Measurements from ENCODE around the gene PDGFB. TPM values are rescaled to one million over a fixed set of nuclear protein-coding genes. Genes with fewer than 3 reads are reported as not detected.

The PDGFB gene
- polyA plus RNA-seq, 1 donor from 2014 or later, result 0.24 TPM

DNA sequence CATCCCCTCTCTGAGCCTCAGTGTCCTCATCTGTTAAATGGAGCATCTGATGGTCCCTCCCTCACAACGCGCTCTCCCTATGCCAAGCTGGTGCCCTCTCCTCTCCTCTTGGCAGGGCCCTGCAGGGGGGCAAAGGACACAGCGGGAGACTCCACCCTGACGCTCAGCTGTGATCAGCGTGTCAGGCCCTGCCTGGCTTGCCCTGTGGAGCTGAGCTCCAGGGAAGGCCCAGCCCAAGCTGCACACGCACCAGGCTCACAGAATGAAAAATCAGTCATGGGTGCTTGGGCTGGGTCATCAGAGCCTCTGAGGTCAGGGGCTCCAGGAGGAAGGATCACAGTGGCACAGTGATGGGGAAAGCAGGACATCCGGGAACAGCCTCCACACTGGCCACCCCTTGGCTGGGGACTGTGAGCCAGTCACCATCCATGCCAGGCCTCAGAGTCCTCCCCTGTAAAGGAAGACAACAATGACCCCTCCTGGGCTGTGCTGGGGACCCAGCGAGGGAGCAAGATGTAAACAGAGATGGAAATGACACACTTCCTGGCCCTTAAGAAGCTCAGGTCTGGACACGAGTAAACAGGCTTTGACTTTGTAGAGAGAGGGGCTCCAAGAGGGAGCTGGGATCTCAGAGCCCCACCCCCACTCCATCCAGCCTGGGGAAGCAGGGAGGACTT, 38.0 kb upstream of the PDGFB start:
- peaks cover 1% of the 10 kb centered on the region for H3K36me3 Mint-ChIP-seq
- peak overlapping the region in 1 of 3 donors; percentile 71 for H3K27ac Mint-ChIP-seq

DNA sequence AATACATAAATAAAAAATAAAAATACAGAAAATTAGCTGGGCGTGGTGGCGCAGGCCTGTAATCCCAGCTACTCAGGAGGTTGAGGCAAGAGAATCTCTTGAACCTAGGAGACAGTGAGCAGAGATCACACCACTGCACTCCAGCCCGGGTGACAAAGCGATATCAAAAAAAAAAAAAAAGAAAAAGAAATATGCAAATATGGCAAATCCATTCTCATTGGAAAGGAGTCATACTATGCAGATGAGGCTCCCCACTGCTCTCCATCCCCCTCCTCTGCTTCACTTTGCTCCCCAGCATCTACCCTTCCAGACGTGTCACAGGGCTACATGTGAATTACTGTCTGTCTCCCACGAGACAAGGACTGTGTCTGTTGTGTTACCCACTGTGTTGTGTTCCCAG, 36.3 kb upstream of the PDGFB start:
- Mint-ChIP-seq H3K27me3 (peaks cover 18% of the 10 kb centered on the region), H3K4me3 (no peak overlapping the region), H3K27ac (peak overlapping the region in 1 of 3 donors; percentile 48), H3K36me3 (no peaks in the 10 kb centered on the region), H3K4me1 (peaks cover 0 to 6% (median 6%) of the 10 kb centered on the region in 3 donors), H3K9me3 (peaks cover 2 to 6% (median 2%) of the 10 kb centered on the region in 3 donors)

More for the DNA sequence above, 38.0 kb upstream of the PDGFB start:
- Mint-ChIP-seq H3K4me1 (peaks cover 11 to 12% (median 12%) of the 10 kb centered on the region in 3 donors), H3K9me3 (no peaks in the 10 kb centered on the region), H3K4me3 (no peak overlapping the region), H3K27me3 (peaks cover 13% of the 10 kb centered on the region)

DNA sequence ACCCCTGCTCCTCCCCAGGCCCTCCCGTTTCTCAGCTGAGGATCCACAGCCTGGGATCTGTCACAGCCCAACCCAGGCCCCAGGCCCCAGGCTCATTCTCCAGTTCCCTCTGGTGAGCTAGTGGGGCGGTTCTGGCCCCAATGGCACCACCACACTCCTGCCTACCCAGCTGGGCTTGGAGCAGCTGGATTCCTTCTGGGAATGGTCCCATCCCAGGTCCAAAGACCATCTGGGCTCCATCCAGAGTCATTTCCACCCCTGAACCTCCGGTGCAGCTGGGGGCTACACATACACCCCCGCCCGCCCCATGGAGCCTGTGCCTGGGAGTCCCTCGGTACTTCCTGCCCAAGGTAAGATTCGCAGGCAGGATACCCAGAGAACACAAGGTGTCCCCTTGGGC, 35.5 kb upstream of the PDGFB start:
- Mint-ChIP-seq H3K27ac (no peak overlapping the region), H3K36me3 (no peaks in the 10 kb centered on the region), H3K4me1 (peaks cover 0 to 6% (median 6%) of the 10 kb centered on the region in 3 donors), H3K9me3 (peaks cover 2 to 6% (median 2%) of the 10 kb centered on the region in 3 donors), H3K4me3 (no peak overlapping the region), H3K27me3 (peaks cover 14% of the 10 kb centered on the region)

DNA sequence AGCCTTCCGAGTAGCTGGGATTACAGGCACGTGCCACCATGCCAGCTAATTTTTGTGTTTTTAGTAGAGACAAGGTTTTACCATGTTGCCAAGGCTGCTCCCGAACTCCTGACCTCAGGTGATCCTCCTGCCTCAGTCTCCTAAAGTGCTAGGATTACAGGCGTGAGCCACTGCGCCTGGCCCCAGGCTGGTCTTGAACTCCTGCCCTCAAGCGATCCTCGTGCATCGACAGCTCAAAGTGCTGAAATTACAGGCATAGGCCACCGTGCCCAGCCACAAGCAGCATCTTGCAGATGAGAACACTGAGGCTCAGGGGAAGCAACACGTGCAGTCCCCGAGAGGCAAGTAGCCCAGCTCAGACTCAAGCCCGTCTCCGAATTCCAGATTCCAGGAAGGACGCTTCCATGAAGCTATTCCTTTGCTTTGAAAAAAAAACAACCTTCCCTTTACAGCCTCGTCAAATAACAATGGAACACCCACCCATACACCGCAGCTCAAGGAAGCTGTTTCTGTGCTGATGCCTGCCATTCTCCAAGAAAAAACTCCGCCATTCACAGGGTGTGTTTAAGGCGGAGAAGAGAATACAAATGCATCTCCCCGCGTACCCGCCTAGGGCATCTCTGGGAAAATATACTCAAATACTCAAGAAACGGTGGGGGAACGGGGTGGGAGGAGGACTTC, 34.5 kb upstream of the PDGFB start:
- Mint-ChIP-seq H3K36me3 (no peaks in the 10 kb centered on the region), H3K27me3 (peaks cover 16% of the 10 kb centered on the region), H3K4me1 (peaks cover 0 to 6% (median 6%) of the 10 kb centered on the region in 3 donors), H3K27ac (no peak overlapping the region), H3K9me3 (peaks cover 2 to 6% (median 2%) of the 10 kb centered on the region in 3 donors), H3K4me3 (peak overlapping the region in 1 of 4 donors; percentile 63)

DNA sequence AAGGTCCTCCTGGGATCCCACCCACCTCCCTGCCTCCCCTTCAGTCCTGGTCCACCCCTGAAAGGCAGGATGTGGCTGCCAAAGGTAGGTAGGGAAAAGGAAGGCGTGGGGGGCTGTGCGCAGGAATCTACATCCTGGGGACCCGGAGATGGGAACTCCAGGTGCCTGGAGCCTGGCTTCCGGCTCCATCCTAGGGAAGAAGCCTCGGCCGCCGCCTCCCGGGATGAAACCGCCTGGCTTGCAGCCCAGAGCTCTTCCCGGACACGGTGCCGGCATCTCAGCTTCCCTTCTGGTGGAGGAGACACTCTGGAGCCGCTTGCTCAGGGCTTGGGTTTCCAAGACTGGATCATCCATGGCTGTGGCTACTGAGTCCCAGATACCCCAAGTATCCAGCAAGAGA, 33.3 kb upstream of the PDGFB start:
- Mint-ChIP-seq H3K27me3 (peaks cover 16% of the 10 kb centered on the region), H3K4me3 (no peak overlapping the region), H3K9me3 (peaks cover 2 to 6% (median 2%) of the 10 kb centered on the region in 3 donors), H3K27ac (no peak overlapping the region), H3K4me1 (peaks cover 0 to 6% (median 6%) of the 10 kb centered on the region in 3 donors), H3K36me3 (no peaks in the 10 kb centered on the region)

DNA sequence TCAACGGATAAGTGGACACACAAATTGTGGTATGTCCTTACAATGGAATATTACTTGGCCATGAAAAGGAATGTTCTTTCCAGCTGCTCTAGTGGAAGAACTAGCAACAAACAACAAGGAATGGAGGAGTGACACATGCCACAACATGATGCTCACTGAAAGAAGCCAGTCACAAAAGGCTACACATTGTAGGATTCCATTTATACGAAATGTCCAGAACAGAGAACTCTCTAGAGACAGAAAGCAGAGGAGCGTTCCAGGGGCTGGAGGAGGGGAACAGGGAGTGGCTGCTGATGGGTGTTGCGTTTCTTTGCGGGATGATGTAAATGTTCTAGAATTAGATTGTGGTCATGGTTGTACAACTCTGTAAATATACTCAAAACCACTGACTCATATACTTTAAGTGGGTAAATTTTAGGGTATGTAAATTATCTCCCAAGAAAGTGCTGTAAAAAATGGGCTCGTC, 32.4 kb upstream of the PDGFB start:
- peaks cover 0 to 6% (median 6%) of the 10 kb centered on the region in 3 donors for H3K4me1 Mint-ChIP-seq
- no peak overlapping the region for H3K4me3 Mint-ChIP-seq
- H3K36me3 Mint-ChIP-seq, result no peaks in the 10 kb centered on the region
- H3K9me3 Mint-ChIP-seq, result peaks cover 2 to 6% (median 2%) of the 10 kb centered on the region in 3 donors
- no peak overlapping the region for H3K27ac Mint-ChIP-seq
- peaks cover 12% of the 10 kb centered on the region for H3K27me3 Mint-ChIP-seq

DNA sequence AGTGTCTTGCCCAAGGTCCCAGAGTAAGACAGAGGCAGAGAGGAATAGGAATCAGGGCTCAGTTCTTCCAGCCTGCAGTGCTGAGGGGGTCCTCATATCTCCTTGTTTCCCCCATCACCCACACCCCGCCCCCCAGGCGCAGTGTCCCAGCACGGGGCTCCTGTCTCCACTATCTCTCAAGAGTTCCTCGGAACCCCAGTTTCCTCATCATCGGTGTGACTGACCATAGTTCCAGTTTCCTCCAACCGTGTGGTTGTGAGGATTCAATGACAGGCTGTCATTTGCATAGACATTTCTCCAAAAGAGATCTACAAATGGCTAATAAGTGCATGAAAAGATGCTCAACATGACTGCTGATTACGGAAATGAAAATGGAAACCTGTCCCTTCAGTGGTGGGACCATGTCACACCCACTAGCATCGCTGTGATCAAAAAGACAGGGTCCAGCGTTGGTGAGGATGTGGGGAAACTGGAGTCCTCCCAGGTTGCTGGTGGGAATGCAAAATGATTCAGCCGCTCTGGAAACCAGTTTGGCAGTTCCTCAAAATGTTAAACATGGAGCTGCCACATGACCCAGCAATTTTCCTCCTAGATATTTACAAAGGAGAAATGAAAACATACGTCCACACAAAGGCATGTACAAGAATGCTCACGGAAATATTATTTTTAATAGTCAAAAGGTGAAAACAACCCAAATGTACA, 31.8 kb upstream of the PDGFB start:
- H3K4me1 Mint-ChIP-seq, result peaks cover 0 to 6% (median 6%) of the 10 kb centered on the region in 3 donors
- H3K4me3 Mint-ChIP-seq, result no peak overlapping the region
- H3K27me3 Mint-ChIP-seq, result peaks cover 12% of the 10 kb centered on the region
- no peaks in the 10 kb centered on the region for H3K36me3 Mint-ChIP-seq
- no peak overlapping the region for H3K27ac Mint-ChIP-seq
- H3K9me3 Mint-ChIP-seq, result peaks cover 2 to 6% (median 2%) of the 10 kb centered on the region in 3 donors

DNA sequence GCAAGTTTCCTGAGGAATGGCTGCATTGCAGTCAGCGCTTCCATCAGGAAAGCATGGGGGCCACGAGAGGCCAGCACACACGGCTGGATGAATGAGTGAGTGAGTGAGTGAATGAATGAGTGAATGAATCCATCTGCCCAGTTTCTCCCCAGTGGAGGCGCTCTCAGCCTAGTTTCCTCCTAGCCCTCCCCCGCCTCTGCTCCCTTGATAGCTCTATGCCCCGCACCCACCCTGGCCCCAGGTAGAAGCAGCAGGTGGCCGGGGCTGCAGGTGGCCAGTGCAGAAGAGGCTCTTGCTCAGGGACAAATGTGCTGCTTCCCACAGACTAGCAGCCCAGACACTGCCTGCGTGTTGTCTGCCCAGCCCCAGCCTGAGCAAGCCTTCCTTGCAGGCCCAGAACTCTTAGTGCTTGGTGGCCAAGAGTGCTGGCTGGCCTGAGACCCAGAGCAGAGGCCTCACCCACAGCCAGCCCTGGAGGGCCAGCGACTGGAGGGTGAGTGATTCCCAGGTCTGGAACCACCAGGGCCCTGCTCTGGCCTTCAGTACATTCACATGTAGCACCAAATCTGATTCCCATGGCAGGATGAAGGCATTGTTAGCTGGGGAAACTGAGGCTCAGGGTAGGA, 31.1 kb upstream of the PDGFB start:
- no peak overlapping the region for H3K27ac Mint-ChIP-seq
- H3K9me3 Mint-ChIP-seq, result peaks cover 2 to 6% (median 2%) of the 10 kb centered on the region in 3 donors
- H3K4me1 Mint-ChIP-seq, result peaks cover 0 to 6% (median 6%) of the 10 kb centered on the region in 3 donors
- H3K27me3 Mint-ChIP-seq, result peaks cover 12% of the 10 kb centered on the region
- H3K36me3 Mint-ChIP-seq, result no peaks in the 10 kb centered on the region
- no peak overlapping the region for H3K4me3 Mint-ChIP-seq

DNA sequence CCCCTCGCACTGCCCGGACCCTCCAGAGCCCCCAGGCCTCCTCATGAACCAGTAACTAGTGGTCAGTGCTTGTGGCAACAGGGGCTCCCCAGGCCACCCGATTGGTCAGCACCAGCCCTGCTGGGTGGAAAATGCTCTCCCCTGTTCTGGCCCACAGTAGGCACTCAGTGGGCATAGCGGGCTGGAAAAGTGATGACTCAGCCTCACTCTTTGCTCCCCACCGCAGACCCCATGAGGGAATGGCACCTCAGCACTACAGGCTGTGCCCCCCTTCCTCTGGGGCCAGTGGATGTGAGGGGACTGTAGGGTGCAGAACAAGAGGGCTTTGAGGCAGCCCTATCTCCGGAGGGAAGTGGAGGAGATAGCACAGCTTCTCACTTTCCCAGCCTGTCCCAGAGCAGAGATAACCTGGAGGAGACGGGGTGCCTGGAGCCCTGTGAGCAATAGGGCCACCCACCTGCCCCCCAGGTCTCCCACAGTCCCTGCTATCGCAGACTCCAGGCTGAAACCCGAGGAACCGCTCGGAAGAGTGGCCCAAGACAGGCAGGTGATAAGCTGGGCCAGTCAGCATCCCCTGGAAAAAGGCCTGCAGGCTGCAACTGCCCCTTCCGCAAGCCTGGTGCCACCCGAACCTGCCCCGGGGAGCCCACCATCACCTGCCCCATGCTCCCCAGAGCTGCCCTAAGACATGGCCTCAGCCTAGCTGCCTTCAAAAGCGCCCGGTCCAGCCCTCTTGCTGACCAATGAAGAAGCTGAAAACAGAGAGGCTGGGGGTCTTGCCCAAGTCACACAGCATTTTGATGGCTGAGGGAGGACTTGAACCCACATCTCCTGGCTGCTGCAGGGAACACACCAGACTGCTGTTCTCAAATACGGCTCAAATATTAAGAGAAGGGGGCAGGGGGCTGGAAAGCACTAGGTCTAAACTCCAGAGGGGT, 29.4 kb upstream of the PDGFB start:
- H3K27me3 Mint-ChIP-seq, result peaks cover 6% of the 10 kb centered on the region

DNA sequence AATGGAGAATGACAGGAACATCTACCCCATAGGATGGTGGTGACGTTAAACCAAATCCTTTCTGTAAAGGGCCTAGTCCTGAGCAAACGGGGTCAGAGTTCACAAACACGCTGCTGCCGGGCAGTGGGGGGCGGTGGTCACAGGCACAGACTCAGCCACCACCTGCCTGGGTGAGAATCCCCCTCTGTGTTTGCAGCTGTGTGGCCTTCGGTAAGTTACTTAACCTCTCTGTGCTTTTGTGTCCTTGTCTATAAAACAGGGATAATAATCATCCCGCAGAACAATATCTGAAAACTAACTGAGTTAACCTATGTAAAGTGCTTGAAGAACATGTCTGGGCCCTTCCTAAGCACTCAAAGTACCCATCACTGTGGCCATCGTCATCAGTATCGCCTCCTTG, 26.0 kb upstream of the PDGFB start:
- Mint-ChIP-seq H3K27me3 (peaks cover 4% of the 10 kb centered on the region), H3K9me3 (no peaks in the 10 kb centered on the region), H3K27ac (no peak overlapping the region), H3K4me3 (no peak overlapping the region), H3K4me1 (peaks cover 5 to 10% (median 6%) of the 10 kb centered on the region in 3 donors), H3K36me3 (peaks cover 1% of the 10 kb centered on the region)

More for the DNA sequence above, 29.4 kb upstream of the PDGFB start:
- no peak overlapping the region for H3K27ac Mint-ChIP-seq
- no peak overlapping the region for H3K4me3 Mint-ChIP-seq
- H3K4me1 Mint-ChIP-seq, result peaks cover 0 to 6% (median 6%) of the 10 kb centered on the region in 3 donors
- peaks cover 2 to 6% (median 2%) of the 10 kb centered on the region in 3 donors for H3K9me3 Mint-ChIP-seq
- no peaks in the 10 kb centered on the region for H3K36me3 Mint-ChIP-seq

DNA sequence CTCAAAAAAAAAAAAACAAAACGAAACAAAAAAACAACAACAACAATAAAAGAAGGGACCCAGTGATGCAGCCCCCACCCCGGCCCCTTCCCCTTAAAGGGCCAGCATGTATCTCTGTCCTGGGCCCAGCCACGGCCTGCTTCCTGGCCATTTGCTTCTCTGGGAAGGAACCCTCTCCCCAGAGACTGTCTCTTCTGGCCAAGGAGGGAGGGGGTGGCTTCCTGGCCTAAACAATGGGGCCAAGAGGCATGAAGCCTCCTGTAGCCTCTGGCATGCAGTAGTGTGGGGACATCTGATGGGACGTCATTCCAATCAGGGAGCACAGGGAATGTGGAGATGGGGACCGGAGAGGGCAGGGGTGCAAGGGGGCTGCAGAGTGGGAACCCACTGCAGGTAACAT, 25.5 kb upstream of the PDGFB start:
- Mint-ChIP-seq H3K27ac (no peak overlapping the region), H3K4me1 (peaks cover 5 to 10% (median 6%) of the 10 kb centered on the region in 3 donors), H3K4me3 (no peak overlapping the region), H3K9me3 (no peaks in the 10 kb centered on the region), H3K27me3 (peaks cover 4% of the 10 kb centered on the region), H3K36me3 (peaks cover 3% of the 10 kb centered on the region)

DNA sequence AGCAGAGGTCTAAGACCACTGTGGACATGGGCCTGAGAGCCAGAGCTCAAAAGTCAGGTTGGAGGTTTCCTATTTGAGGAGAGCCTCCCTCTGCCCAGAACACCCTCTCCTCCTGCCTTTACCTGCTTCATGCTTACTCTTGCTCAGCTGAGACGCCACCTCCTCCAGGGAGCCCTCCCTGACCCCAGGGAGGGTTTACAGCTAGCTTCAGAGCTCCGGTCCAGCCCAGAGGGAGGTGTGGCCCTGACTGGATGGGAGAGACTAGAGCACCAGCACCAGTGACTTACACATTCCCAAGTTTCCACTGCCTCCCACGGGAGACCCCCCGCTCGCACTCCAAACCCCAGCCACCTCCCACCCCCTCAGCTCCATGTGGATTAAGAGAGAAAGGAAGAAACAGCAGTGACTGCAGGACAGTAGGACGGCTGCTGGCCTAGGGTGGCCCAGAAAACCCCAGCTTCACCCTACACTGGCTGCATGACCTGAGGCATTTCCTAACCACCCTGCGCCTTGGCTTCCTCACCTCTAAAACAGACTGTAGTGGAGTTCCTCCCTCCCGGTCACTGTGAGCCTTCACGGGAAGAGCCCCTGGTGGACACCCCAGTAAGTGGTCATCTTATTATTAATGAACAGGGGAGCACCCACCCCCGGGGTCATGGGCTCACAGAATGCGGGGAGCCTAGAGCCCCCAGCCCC, 24.5 kb upstream of the PDGFB start:
- Mint-ChIP-seq H3K9me3 (no peaks in the 10 kb centered on the region), H3K27ac (no peak overlapping the region), H3K4me1 (peaks cover 5 to 10% (median 6%) of the 10 kb centered on the region in 3 donors), H3K27me3 (peaks cover 6% of the 10 kb centered on the region), H3K4me3 (no peak overlapping the region), H3K36me3 (peaks cover 3% of the 10 kb centered on the region)

DNA sequence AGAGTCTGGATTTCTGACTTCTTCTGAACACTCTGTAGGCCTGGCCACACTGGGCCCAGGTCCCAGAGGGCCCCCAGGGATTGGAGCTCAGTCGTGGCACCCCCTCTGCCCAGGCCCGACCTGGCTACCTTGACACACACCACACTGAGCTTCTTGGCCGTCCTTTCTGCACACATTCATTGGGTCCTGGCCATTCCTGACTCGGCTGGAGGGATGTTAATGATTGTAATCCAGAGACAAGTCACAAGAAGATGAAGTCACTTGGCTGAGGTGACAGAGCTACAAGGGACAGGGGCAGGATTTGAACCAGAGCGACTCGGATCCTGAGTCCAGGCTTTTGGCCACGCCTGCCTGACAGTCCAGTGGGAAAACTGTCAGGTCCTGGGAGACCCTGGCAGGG, 23.9 kb upstream of the PDGFB start:
- Mint-ChIP-seq H3K9me3 (no peaks in the 10 kb centered on the region), H3K36me3 (peaks cover 3% of the 10 kb centered on the region), H3K27ac (no peak overlapping the region), H3K4me3 (no peak overlapping the region), H3K27me3 (peaks cover 8% of the 10 kb centered on the region), H3K4me1 (peaks cover 5 to 10% (median 6%) of the 10 kb centered on the region in 3 donors)

Data from IgD-negative memory B cell (primary cell).